Hepatocyte (in vitro differentiated cells): ENCODE data around the gene ADORA2A. TPM values are rescaled to one million over a fixed set of nuclear protein-coding genes. Genes with fewer than 3 reads are reported as not detected.

Experiments used
- DNase-seq: peaks from one replicate; pipeline ENCODE4 v3.0.0-alpha.2; 2016; ENCODE audit warnings: low spot score
- H2AFZ ChIP-seq: fragments of 200-600 bp; sonication (generic); 2 replicates; pipeline ENCODE4 v1.6.0; 2016; ENCODE audit warnings: antibody characterized with exemption, mild to moderate bottlenecking
- H3K27ac ChIP-seq: fragments of 200-600 bp; sonication (generic); 2 replicates; pipeline ENCODE4 v1.5.1; 2016; ENCODE audit warnings: mild to moderate bottlenecking
- H3K27me3 ChIP-seq: fragments of 200-600 bp; sonication (generic); 2 replicates; pipeline ENCODE4 v1.6.1; 2016
- H3K36me3 ChIP-seq: fragments of 200-600 bp; sonication (generic); replicated peaks from 2 replicates; pipeline ENCODE4 v1.5.1; 2016; ENCODE audit warnings: low read depth; ENCODE audit not compliant: insufficient read depth
- H3K4me1 ChIP-seq: fragments of 200-600 bp; sonication (generic); 2 replicates; pipeline ENCODE4 v1.5.1; 2016; ENCODE audit warnings: mild to moderate bottlenecking, moderate library complexity; ENCODE audit not compliant: insufficient read depth
- H3K4me2 ChIP-seq: fragments of 200-600 bp; sonication (generic); 2 replicates; pipeline ENCODE4 v1.6.0; 2016
- H3K4me3 ChIP-seq: fragments of 200-600 bp; sonication (generic); 2 replicates; pipeline ENCODE4 v1.5.1; 2016; ENCODE audit warnings: mild to moderate bottlenecking
- H3K79me2 ChIP-seq: fragments of 200-600 bp; sonication (generic); 2 replicates; pipeline ENCODE4 v1.6.0; 2017; ENCODE audit warnings: mild to moderate bottlenecking
- H3K9me2 ChIP-seq: fragments of 200-600 bp; sonication (generic); replicated peaks from 2 replicates; pipeline ENCODE4 v1.6.0; 2017; ENCODE audit warnings: mild to moderate bottlenecking; ENCODE audit not compliant: insufficient read depth
- H3K9me3 ChIP-seq: fragments of 200-600 bp; sonication (generic); 2 replicates; pipeline ENCODE4 v1.5.1; 2016; ENCODE audit warnings: low read depth, mild to moderate bottlenecking
- H4K20me1 ChIP-seq: fragments of 200-600 bp; sonication (generic); 2 replicates; pipeline ENCODE4 v1.6.0; 2016; ENCODE audit warnings: mild to moderate bottlenecking; ENCODE audit not compliant: insufficient read depth, poor library complexity, severe bottlenecking
- EZH2 ChIP-seq: fragments of 200-600 bp; sonication (generic); IDR thresholded peaks from 2 replicates; pipeline ENCODE4 v1.6.1; 2016; ENCODE audit warnings: antibody characterized with exemption, mild to moderate bottlenecking, borderline replicate concordance
- EZH2phosphoT487 ChIP-seq: fragments of 200-600 bp; sonication (generic); IDR thresholded peaks from one replicate; pipeline ENCODE4 v1.6.1; 2018; ENCODE audit warnings: antibody characterized with exemption, mild to moderate bottlenecking, low read depth, moderate library complexity; ENCODE audit not compliant: unreplicated experiment, severe bottlenecking
- WGBS: methylation state at CpG from one replicate; pipeline ENCODE4 v1.1.6; 2016; ENCODE audit warnings: low lambda C conversion rate; ENCODE audit errors: missing lambda C conversion rate; 5-methylcytosine and 5-hydroxymethylcytosine counted together
- polyA plus RNA-seq: library from polyadenylated mRNA; unstranded; fragments of >200 nt; fragmentation: Nextera tagmentation; extraction: Ambion mirVana; gene quantifications from 2 replicates; pipeline ENCODE4 v1.2.1, GENCODE V29; 2016
- total RNA-seq: library from RNA; depleted of rRNA; stranded (reverse); fragments of >200 nt; gene quantifications from 2 replicates; pipeline ENCODE4 v1.2.3, GENCODE V29; 2014
- TF ChIP-seq, protein P1 (sequence below): fragments of 200-600 bp; sonication (generic); IDR thresholded peaks from 2 replicates; pipeline ENCODE4 v1.5.1; 2016; ENCODE audit warnings: antibody characterized with exemption, mild to moderate bottlenecking; ENCODE audit not compliant: poor library complexity

The ADORA2A gene
- total and polyA plus RNA-seq, 2 experiments from 2014 or later, result 1.2 to 3.3 TPM

- no peak overlapping the region for H3K4me2 ChIP-seq
- H3K79me2 ChIP-seq, result no peaks in the 10 kb centered on the region
- no peaks in the 10 kb centered on the region for H3K4me1 ChIP-seq
- TF ChIP-seq EZH2phosphoT487 (no peak), EZH2 (no peak)
- TF ChIP-seq, protein P1, sequence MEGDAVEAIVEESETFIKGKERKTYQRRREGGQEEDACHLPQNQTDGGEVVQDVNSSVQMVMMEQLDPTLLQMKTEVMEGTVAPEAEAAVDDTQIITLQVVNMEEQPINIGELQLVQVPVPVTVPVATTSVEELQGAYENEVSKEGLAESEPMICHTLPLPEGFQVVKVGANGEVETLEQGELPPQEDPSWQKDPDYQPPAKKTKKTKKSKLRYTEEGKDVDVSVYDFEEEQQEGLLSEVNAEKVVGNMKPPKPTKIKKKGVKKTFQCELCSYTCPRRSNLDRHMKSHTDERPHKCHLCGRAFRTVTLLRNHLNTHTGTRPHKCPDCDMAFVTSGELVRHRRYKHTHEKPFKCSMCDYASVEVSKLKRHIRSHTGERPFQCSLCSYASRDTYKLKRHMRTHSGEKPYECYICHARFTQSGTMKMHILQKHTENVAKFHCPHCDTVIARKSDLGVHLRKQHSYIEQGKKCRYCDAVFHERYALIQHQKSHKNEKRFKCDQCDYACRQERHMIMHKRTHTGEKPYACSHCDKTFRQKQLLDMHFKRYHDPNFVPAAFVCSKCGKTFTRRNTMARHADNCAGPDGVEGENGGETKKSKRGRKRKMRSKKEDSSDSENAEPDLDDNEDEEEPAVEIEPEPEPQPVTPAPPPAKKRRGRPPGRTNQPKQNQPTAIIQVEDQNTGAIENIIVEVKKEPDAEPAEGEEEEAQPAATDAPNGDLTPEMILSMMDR, result no peak
- H3K27ac ChIP-seq, result no peak overlapping the region
- no peaks in the 10 kb centered on the region for H3K9me3 ChIP-seq
- no peak overlapping the region for H2AFZ ChIP-seq
- 78% methylated on average over 5 of the region's 5 CpGs for WGBS
- no peaks in the 10 kb centered on the region for H3K36me3 ChIP-seq
- no peak overlapping the region for H3K4me3 ChIP-seq
- no peaks in the 10 kb centered on the region for H3K27me3 ChIP-seq
- no peaks in the 10 kb centered on the region for H4K20me1 ChIP-seq
- no peak for DNase-seq
- H3K9me2 ChIP-seq, result no peaks in the 10 kb centered on the region
These were observed 47.4 kb downstream of the ADORA2A start for GRCh38 chr22:24474649-24475255.

- Histone ChIP-seq H3K79me2 (no peaks in the 10 kb centered on the region), H3K9me2 (no peaks in the 10 kb centered on the region), H3K27me3 (no peaks in the 10 kb centered on the region), H3K4me1 (no peaks in the 10 kb centered on the region), H4K20me1 (no peaks in the 10 kb centered on the region), H3K4me3 (no peak overlapping the region), H3K36me3 (no peaks in the 10 kb centered on the region), H3K9me3 (no peaks in the 10 kb centered on the region), H2AFZ (no peak overlapping the region), H3K27ac (no peak overlapping the region), H3K4me2 (no peak overlapping the region)
- WGBS, result 76% methylated on average over 1 of the region's 1 CpG
- TF ChIP-seq, protein P1, result no peak
- no peak for DNase-seq
These were observed 54.2 kb downstream of the ADORA2A start for GRCh38 chr22:24481641-24482040.

DNA sequence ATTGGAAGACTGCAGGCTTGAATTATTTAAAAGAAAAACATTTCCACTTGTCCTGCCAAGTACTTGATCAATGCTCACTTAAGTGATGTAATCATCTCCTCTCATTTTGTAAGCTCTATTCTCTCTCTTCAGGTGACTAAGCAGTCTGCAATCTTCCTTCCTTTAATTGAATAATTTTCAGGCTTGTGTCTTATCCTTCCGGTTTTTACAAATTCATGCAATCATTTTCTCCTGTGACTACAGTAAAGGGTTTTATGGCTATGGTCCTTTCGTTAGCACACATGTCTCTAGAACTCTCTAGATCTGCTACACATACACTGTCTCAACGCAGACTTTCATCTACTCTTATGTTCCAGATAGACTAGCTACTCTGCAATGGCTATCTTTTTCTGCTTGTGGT, 55.2 kb downstream of the ADORA2A start:
- Histone ChIP-seq H3K9me2 (no peaks in the 10 kb centered on the region), H4K20me1 (no peaks in the 10 kb centered on the region), H3K36me3 (no peaks in the 10 kb centered on the region), H3K4me2 (peak overlapping the region; percentile 25), H3K27ac (peak overlapping the region; percentile 13), H2AFZ (no peak overlapping the region), H3K79me2 (no peaks in the 10 kb centered on the region), H3K4me1 (no peaks in the 10 kb centered on the region), H3K4me3 (no peak overlapping the region), H3K27me3 (no peaks in the 10 kb centered on the region), H3K9me3 (no peaks in the 10 kb centered on the region)
- no peak for DNase-seq
- WGBS, result 76% methylated on average over 3 of the region's 3 CpGs
- TF ChIP-seq, protein P1, result no peak
- TF ChIP-seq EZH2phosphoT487 (no peak), EZH2 (no peak)

DNA sequence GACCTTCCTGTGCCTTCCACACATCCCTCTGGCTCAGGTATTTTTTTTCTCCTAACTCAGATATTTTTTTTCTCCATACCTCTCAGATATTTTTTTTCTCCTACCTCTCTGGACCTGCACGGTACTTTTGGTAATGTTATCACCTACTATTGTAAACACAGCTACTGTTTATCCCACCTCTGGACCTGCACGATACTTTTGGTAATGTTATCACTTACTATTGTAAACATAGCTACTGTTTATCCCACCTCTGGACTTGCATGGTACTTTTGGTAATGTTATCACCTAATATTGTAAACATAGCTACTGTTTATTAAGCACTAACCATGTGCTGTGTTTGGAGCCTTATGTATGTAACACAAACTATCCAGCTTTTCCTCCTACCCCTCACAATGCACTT, 55.6 kb downstream of the ADORA2A start:
- Histone ChIP-seq H2AFZ (peak overlapping the region; percentile 9), H4K20me1 (no peaks in the 10 kb centered on the region), H3K4me3 (no peak overlapping the region), H3K4me1 (no peaks in the 10 kb centered on the region), H3K4me2 (peak overlapping the region; percentile 25), H3K27me3 (no peaks in the 10 kb centered on the region), H3K9me3 (no peaks in the 10 kb centered on the region), H3K79me2 (no peaks in the 10 kb centered on the region), H3K36me3 (no peaks in the 10 kb centered on the region), H3K27ac (no peak overlapping the region), H3K9me2 (no peaks in the 10 kb centered on the region)
- WGBS, result 30% methylated on average over 2 of the region's 2 CpGs
- TF ChIP-seq EZH2 (no peak), EZH2phosphoT487 (peak; percentile 73)
- no peak for DNase-seq
